ENCODE results near the gene ITPR1.

ITPR1 gene

GRCh38 chr3:4729061-4729973, 236.2 kb downstream of the ITPR1 start:
- no peak for DNase-seq

DNA sequence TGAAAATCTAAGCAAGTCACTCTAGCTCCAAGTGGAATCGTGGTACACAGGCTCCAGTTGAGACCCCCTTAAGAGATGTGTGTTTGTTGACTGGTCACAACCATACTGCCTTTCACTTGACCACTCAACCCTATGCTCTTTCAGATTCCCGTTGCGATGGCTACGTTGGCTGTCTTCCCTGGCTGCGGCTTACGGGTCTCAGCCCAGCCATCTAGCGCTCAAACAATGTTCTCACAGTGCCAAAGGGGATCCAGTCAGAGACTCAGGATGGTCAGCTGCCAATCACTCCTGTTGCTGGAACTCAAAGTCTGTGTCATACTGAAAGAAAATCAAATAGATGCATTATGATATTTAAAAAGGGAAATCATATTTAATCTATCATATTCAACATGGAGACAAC, 237.6 kb downstream of the ITPR1 start:
- DNase-seq: no peak

DNA sequence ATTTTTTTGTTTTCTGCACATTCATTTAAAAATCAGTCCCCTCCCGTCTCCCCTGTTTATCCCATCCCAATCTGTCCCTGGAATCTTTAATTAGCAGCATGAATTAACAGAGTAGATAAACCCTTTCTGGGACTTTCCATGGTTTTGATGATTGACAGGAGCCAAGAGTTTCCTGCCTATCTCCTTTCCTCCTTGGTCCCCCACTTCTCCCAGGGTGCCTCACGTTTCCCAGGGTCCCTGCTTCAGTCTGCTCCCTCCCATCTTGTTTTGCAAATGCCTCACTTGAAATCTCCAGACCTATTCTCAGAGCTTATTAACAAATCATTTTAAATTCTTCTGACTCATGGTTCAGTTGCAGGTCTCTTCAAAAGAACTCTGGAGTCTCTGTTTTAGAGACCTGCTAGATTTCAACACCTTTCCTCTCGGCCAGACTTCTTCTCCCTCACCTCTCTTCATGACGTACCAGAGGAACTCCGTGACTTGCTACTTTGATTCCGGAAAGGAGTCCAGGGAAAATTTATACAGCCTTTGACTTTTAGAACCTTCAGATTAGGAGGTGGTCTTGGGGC, 238.5 kb downstream of the ITPR1 start:
- no peak for DNase-seq

DNA sequence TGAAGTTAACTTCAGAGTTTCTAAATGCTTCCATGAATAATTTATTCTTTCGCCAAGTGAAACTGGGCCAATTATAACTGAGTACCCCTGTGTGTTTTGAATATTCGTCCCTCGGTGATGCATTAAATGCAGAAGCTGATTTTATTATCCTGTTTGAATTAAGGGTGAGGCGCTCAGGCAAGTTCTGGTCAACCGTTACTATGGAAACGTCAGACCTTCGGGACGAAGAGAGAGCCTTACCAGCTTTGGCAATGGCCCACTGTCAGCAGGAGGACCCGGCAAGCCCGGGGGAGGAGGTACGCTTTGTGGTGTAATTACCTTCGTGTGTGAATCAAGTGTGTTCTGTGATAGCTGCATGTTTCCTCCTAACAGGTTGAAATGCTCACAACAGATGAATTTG, 239.8 kb downstream of the ITPR1 start:
- no peak for DNase-seq

DNA sequence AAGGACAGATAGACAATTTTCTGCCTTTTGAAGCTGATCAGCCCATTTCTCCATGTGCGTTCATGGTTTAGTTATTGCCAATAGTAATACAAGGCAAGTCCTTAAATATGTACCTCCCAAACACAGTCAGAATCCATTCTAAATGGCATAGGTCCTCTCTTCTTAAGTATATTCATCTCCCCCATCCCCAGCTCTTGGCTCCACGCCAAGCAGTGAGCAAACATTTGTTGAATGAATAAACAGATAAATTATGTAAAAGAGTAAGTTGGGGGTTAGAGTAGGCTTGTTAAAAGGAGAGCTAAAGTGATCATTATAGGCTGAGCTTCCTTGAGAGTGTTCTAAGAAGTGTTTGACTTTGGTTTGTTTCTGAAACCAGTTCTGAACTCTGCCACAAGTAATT, 241.3 kb downstream of the ITPR1 start:
- no peak for DNase-seq

GRCh38 chr3:4735243-4735642, 242.1 kb downstream of the ITPR1 start:
- no peak for DNase-seq

- no peak for DNase-seq
These were observed 243.2 kb downstream of the ITPR1 start for GRCh38 chr3:4736284-4736861.

DNA sequence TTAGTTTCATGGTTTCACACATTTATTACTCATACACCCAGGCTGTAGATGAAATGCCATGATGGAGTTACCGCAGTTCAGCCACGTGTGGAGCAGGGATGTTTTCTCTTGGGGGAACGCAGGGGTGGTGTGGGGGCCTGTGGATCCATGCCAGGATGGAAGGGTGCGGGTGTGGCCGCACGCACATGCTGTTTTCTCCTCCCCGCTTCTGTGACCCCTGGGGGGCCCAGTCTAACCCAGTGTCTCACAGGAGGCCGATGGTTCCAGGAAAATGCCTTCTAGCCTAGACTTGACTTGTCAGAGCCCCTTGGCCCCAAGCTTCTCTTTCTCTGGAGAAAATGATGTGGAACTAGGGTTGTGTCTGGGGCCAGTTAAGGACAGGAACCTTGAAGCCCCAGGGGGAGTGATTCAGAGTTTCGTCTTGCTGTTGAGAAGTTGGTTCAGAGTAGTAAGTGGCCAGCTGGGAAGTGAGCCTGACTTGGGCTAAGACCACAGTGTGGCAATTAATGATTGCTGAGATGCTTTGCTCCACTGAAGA, 245.7 kb downstream of the ITPR1 start:
- no peak for DNase-seq

- peak; percentile 24 for DNase-seq
These were observed 246.4 kb downstream of the ITPR1 start for GRCh38 chr3:4739289-4740236.

- DNase-seq: no peak
These were observed 247.4 kb downstream of the ITPR1 start for GRCh38 chr3:4740397-4741105.

- no peak for DNase-seq
These were observed 247.9 kb downstream of the ITPR1 start for GRCh38 chr3:4741106-4741403.

GRCh38 chr3:4741404-4742307, 248.5 kb downstream of the ITPR1 start:
- no peak for DNase-seq

DNA sequence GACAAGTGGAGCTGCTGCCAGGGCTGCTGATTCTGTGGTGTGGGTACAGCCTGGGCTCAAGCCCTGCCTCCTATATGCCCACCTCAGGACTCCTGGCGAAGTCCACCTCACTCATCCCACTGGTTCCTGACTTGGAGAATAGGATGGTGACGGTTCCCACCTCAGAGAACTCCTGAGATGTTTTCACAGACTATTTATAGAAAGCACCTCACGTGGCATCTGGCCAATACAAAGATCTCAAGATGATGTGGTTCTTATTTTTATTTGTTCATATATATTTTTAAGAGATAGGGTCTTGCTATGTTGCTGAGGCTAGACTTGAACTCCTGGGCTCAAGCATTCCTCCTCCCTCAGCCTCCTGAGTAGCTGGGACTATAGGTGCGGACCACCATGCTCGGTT, 249.2 kb downstream of the ITPR1 start:
- DNase-seq: no peak

GRCh38 chr3:4743371-4743770, 250.2 kb downstream of the ITPR1 start:
- no peak for DNase-seq

- no peak for DNase-seq
These were observed 251.5 kb downstream of the ITPR1 start for GRCh38 chr3:4744405-4745234.

DNA sequence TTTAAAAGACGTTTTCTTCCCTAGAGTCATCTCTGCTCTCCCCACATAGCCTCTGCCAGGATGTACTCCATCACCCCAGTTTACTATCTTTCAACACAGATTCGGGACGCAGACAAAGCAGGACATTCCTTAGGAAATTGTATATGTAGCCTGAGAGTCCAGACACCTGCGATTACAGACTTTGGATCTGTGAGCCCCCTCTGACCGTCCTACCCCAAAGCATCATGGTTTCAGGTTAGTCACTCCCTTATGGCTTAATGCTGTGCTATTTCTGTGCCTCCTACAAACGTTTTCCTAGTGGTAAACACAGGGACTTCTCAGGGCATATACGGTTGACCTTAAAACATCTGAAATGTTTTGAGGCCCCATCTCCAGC, 252.1 kb downstream of the ITPR1 start:
- no peak for DNase-seq

DNA sequence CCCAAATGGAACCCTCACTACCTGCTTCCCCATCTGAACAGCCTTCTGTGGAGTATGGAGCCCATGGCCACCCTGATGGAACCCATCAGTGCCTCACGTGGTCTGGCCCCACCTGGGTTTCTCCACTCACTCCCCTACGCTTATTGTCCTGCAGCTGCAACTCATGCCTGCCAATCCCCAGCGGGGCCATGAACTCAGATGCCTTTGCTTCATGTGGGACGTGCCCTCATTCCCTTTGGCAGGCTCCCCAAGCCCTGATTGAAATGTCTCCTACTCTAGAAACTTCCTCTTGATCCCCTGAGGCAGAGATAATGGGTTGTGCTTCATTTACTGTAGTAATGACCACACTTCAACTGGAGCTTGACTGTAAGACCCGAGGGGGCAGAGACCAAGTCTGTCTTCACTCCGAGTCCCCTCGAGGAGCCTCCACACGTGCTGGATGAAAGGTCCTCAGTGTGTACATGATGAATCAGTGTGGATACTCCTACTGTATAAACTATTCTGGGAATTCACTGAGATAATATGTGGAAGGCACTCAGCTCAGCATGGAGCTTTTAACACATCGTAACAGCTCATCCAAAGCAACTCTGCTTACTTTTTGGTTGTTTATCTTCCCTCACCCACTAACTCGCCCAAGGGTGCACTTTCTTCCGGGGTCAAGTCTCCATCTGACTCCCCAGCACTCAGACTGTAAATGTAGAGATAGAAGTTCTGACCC, 253.3 kb downstream of the ITPR1 start:
- DNase-seq: no peak

GRCh38 chr3:4748127-4748526, 255.0 kb downstream of the ITPR1 start:
- no peak for DNase-seq

DNA sequence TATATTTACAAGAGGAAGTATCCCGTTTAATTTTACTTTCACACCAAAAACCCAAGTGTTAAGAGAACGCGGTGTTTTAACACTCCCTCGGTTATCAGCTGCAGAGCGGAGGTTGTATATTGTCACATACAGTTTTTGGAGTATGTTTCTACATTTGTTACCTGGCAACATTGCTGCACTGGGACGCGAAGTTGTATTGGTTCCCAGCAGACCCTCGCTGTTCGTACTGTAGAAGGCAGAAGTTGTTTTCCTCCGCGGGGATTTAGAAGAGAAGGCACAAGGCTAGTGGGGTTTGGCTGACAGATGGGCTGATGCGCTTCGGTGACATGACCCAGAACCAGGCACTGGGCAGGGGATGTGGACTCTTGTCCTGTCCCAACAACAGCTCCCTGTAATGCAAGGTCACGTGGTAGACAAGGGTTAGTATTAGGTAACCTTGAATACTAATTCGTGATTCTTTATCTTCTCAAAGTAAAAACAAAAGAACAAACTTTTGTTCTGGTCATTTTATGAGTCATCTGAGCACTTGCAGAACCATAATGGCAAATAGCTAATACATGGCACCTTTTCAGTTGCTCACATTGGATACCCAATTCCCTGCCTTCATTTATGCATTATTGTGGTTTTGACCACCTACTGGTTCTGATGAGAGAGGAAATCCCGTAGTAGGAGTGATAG, 255.7 kb downstream of the ITPR1 start:
- DNase-seq: no peak
